Skeletal muscle satellite cell (primary cell): ENCODE data around the gene ZBTB7A.

Source experiments
- H3K27me3 ChIP-seq: 2 replicates; pipeline ENCODE4 v1.7.0; 2013; ENCODE audit warnings: low read length; ENCODE audit not compliant: control insufficient read depth, insufficient read depth
- H3K36me3 ChIP-seq: 2 replicates; pipeline ENCODE4 v1.7.0; 2013; ENCODE audit warnings: mild to moderate bottlenecking, control low read depth, low read length; ENCODE audit not compliant: insufficient read depth
- H3K4me1 ChIP-seq: 2 replicates; pipeline ENCODE4 v1.7.0; 2013; ENCODE audit warnings: low read length; ENCODE audit not compliant: control insufficient read depth, insufficient read depth
- H3K4me2 ChIP-seq: 2 replicates; pipeline ENCODE4 v1.7.0; 2013; ENCODE audit warnings: mild to moderate bottlenecking, low read length
- H3K4me3 ChIP-seq: 2 replicates; pipeline ENCODE4 v1.7.0; 2013; ENCODE audit warnings: low read length
- H3K9ac ChIP-seq: 2 replicates; pipeline ENCODE4 v1.7.0; 2013; ENCODE audit warnings: mild to moderate bottlenecking, low read depth, low read length, moderate library complexity
- H3K9me3 ChIP-seq: replicated peaks from 2 replicates; pipeline ENCODE4 v1.7.0; 2013; ENCODE audit warnings: mild to moderate bottlenecking, control low read depth, low read length

The ZBTB7A gene

GRCh38 chr19:4058693-4059452, 7.8 kb downstream of the ZBTB7A start:
- Histone ChIP-seq H3K9me3 (no peaks in the 10 kb centered on the region), H3K4me1 (peaks cover 65% of the 10 kb centered on the region), H3K9ac (peak overlapping the region; percentile 84), H3K4me3 (peak overlapping the region; percentile 60), H3K27me3 (no peaks in the 10 kb centered on the region), H3K4me2 (peak overlapping the region; percentile 81), H3K36me3 (peaks cover 33% of the 10 kb centered on the region)

DNA sequence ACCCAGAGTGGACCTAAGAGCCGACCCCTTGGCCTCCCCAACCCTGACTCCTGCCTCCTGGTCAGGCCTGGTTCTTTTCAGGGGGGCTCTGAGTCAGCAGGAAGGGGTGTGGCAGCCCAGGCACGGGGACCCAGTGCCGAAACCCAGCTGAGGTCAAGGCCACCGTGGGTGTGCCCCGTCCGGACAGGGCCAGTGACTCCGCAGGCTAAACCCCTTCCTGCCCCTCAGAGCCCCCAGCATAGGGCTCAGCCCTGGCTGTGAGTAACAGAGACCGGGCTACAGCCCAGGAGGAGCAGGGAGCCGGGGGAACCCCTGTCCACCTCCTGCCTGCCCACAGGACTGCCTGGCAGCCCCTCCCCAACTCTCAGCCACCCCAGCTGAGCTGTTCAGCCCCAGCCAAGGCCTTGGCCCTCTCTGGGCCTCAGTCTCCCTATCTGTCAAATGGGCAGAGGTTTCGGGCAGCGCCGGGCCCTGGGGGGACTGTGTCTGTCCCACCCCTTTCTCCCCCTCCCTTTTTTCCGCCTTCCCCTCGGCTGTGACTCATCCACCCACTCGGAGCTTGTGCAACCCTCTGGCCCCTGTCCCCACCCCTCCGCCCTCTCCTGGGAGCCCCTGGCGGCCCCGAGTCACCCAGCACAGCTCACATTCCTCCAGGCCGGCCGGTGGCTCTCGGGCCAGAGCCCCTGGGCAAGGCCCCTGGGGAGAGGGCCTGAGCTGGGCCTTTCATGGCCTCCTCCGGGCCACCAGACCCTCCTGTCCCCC, 8.6 kb downstream of the ZBTB7A start:
- peak overlapping the region; percentile 60 for H3K4me3 ChIP-seq
- H3K9ac ChIP-seq: peak overlapping the region; percentile 84
- no peaks in the 10 kb centered on the region for H3K9me3 ChIP-seq

DNA sequence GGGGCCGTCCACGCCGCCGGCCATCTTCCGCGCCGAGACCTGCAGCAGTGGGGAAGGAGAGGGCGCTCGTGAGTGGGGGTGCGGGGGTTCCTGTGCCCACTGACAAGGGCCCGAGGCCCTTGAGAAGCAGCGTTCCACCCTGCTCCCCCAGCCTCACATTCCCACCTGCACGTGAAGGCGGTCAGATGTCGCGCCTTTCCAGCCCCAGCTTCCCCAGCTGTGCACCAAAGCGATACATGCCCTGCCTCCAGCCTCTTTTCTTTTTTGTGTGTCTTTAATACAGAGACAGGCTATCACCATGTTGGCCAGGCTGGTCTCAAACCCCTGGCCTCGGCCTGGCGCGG, 11.5 kb downstream of the ZBTB7A start:
- peaks cover 37% of the 10 kb centered on the region for H3K36me3 ChIP-seq
- H3K4me1 ChIP-seq: peaks cover 50% of the 10 kb centered on the region
- H3K9ac ChIP-seq: no peak overlapping the region
- no peak overlapping the region for H3K4me3 ChIP-seq
- H3K4me2 ChIP-seq: no peak overlapping the region
- H3K27me3 ChIP-seq: no peaks in the 10 kb centered on the region
- no peaks in the 10 kb centered on the region for H3K9me3 ChIP-seq

More for the DNA sequence above, 8.6 kb downstream of the ZBTB7A start:
- no peaks in the 10 kb centered on the region for H3K27me3 ChIP-seq
- H3K36me3 ChIP-seq: peaks cover 36% of the 10 kb centered on the region
- H3K4me1 ChIP-seq: peaks cover 61% of the 10 kb centered on the region
- peak overlapping the region; percentile 81 for H3K4me2 ChIP-seq

GRCh38 chr19:4054441-4055208, 12.1 kb downstream of the ZBTB7A start:
- Histone ChIP-seq H3K9ac (no peak overlapping the region), H3K4me1 (peaks cover 45% of the 10 kb centered on the region), H3K27me3 (no peaks in the 10 kb centered on the region), H3K36me3 (peaks cover 37% of the 10 kb centered on the region), H3K4me3 (no peak overlapping the region), H3K4me2 (no peak overlapping the region), H3K9me3 (no peaks in the 10 kb centered on the region)

- Histone ChIP-seq H3K27me3 (no peaks in the 10 kb centered on the region), H3K9me3 (no peaks in the 10 kb centered on the region), H3K4me1 (peaks cover 35% of the 10 kb centered on the region), H3K9ac (no peak overlapping the region), H3K4me3 (no peak overlapping the region), H3K36me3 (peaks cover 41% of the 10 kb centered on the region), H3K4me2 (peak overlapping the region; percentile 62)
These were observed 13.0 kb downstream of the ZBTB7A start for GRCh38 chr19:4053423-4054324.

GRCh38 chr19:4052993-4053422, 13.7 kb downstream of the ZBTB7A start:
- H3K4me1 ChIP-seq: peaks cover 30% of the 10 kb centered on the region
- H3K4me2 ChIP-seq: peak overlapping the region; percentile 62
- H3K9me3 ChIP-seq: no peaks in the 10 kb centered on the region
- H3K9ac ChIP-seq: no peak overlapping the region
- peak overlapping the region; percentile 46 for H3K4me3 ChIP-seq
- H3K27me3 ChIP-seq: no peaks in the 10 kb centered on the region
- peaks cover 47% of the 10 kb centered on the region for H3K36me3 ChIP-seq

- H3K9me3 ChIP-seq: no peaks in the 10 kb centered on the region
- peaks cover 23% of the 10 kb centered on the region for H3K4me1 ChIP-seq
- peak overlapping the region; percentile 35 for H3K9ac ChIP-seq
- H3K4me3 ChIP-seq: peak overlapping the region; percentile 46
- H3K4me2 ChIP-seq: peak overlapping the region; percentile 65
- no peaks in the 10 kb centered on the region for H3K27me3 ChIP-seq
- peaks cover 48% of the 10 kb centered on the region for H3K36me3 ChIP-seq
These were observed 14.3 kb downstream of the ZBTB7A start for GRCh38 chr19:4052114-4052992.

- Histone ChIP-seq H3K9ac (peak overlapping the region; percentile 35), H3K4me1 (peaks cover 22% of the 10 kb centered on the region), H3K4me2 (peak overlapping the region; percentile 65), H3K4me3 (peak overlapping the region; percentile 39), H3K27me3 (no peaks in the 10 kb centered on the region), H3K9me3 (no peaks in the 10 kb centered on the region), H3K36me3 (peaks cover 48% of the 10 kb centered on the region)
These were observed 15.3 kb downstream of the ZBTB7A start for GRCh38 chr19:4051175-4052101.

DNA sequence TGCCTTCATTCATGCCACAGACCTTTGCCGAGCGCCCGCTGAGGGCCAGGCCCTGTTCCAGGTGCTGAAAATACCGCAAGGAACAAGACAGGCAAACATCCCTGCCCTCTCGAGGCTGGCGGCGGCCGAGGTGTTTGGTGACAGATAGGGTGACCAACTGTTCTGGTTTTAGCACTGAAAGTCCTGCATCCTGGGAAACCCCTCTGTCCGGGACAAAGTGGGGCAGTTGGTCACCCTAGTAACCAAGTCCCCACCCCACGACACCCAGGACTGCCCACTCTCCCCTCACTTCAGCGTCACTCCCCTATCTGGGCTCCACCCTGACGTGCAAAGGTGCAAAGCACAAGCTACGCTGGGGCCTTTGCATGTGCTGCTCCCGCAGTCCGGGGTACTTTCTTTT, 17.3 kb downstream of the ZBTB7A start:
- Histone ChIP-seq H3K9ac (no peak overlapping the region), H3K4me2 (no peak overlapping the region), H3K27me3 (no peaks in the 10 kb centered on the region), H3K4me1 (peaks cover 22% of the 10 kb centered on the region), H3K4me3 (no peak overlapping the region), H3K9me3 (no peaks in the 10 kb centered on the region), H3K36me3 (peaks cover 43% of the 10 kb centered on the region)
